ENCODE data around the gene ITM2C.

DNA sequence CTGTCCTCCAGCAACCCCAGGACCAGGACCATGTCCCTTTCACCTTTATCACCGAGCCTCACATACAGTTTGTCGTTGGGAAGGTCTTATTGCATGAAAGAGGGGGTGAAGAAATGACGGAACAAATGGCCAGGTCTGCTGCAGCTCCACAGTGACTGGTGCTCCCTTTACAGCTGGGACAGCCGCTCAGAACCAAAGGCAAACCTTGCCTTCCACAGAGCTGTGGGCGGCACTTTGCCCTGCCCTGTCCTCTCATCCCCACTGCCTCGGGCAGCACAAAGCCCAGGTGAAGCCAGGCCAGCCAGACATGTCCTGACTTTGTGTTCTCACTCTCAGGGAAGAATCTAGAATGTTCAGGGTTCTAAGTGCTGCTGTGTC is 59.3 kb downstream of the ITM2C start:
- TF ChIP-seq ZNF274 (IDR thresholded peaks at IDR 0.05; ENCODE audit: low read length) (no peak), ZNF274 (tag by site-specific recombination; IDR thresholded peaks at IDR 0.05; ENCODE audit: borderline replicate concordance) (no peak), ZNF777 (tag by site-specific recombination; IDR thresholded peaks at IDR 0.05; ENCODE audit: borderline replicate concordance) (no peak), ZNF184 (tag by site-specific recombination; IDR thresholded peaks at IDR 0.05) (no peak), ZNF660 (tag by site-specific recombination; IDR thresholded peaks at IDR 0.05) (no peak), ZNF121 (tag by site-specific recombination; IDR thresholded peaks at IDR 0.05) (no peak)
- TF ChIP-seq, protein P1, sequence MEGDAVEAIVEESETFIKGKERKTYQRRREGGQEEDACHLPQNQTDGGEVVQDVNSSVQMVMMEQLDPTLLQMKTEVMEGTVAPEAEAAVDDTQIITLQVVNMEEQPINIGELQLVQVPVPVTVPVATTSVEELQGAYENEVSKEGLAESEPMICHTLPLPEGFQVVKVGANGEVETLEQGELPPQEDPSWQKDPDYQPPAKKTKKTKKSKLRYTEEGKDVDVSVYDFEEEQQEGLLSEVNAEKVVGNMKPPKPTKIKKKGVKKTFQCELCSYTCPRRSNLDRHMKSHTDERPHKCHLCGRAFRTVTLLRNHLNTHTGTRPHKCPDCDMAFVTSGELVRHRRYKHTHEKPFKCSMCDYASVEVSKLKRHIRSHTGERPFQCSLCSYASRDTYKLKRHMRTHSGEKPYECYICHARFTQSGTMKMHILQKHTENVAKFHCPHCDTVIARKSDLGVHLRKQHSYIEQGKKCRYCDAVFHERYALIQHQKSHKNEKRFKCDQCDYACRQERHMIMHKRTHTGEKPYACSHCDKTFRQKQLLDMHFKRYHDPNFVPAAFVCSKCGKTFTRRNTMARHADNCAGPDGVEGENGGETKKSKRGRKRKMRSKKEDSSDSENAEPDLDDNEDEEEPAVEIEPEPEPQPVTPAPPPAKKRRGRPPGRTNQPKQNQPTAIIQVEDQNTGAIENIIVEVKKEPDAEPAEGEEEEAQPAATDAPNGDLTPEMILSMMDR (tag by site-specific recombination; IDR thresholded peaks at IDR 0.05), result no peak
- TF ChIP-seq, protein P2, sequence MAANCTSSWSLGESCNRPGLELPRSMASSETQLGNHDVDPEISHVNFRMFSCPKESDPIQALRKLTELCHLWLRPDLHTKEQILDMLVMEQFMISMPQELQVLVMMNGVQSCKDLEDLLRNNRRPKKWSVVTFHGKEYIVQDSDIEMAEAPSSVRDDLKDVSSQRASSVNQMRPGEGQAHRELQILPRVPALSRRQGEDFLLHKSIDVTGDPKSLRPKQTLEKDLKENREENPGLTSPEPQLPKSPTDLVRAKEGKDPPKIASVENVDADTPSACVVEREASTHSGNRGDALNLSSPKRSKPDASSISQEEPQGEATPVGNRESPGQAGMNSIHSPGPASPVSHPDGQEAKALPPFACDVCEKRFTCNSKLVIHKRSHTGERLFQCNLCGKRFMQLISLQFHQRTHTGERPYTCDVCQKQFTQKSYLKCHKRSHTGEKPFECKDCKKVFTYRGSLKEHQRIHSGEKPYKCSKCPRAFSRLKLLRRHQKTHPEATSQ (tag by site-specific recombination; IDR thresholded peaks at IDR 0.05), result no peak
- TF ChIP-seq, protein P3, sequence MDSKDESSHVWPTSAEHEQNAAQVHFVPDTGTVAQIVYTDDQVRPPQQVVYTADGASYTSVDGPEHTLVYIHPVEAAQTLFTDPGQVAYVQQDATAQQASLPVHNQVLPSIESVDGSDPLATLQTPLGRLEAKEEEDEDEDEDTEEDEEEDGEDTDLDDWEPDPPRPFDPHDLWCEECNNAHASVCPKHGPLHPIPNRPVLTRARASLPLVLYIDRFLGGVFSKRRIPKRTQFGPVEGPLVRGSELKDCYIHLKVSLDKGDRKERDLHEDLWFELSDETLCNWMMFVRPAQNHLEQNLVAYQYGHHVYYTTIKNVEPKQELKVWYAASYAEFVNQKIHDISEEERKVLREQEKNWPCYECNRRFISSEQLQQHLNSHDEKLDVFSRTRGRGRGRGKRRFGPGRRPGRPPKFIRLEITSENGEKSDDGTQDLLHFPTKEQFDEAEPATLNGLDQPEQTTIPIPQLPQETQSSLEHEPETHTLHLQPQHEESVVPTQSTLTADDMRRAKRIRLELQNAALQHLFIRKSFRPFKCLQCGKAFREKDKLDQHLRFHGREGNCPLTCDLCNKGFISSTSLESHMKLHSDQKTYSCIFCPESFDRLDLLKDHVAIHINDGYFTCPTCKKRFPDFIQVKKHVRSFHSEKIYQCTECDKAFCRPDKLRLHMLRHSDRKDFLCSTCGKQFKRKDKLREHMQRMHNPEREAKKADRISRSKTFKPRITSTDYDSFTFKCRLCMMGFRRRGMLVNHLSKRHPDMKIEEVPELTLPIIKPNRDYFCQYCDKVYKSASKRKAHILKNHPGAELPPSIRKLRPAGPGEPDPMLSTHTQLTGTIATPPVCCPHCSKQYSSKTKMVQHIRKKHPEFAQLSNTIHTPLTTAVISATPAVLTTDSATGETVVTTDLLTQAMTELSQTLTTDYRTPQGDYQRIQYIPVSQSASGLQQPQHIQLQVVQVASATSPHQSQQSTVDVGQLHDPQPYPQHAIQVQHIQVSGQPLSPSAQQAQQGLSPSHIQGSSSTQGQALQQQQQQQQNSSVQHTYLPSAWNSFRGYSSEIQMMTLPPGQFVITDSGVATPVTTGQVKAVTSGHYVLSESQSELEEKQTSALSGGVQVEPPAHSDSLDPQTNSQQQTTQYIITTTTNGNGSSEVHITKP (tag by site-specific recombination; IDR thresholded peaks at IDR 0.05), result no peak
- TF ChIP-seq, protein P4, sequence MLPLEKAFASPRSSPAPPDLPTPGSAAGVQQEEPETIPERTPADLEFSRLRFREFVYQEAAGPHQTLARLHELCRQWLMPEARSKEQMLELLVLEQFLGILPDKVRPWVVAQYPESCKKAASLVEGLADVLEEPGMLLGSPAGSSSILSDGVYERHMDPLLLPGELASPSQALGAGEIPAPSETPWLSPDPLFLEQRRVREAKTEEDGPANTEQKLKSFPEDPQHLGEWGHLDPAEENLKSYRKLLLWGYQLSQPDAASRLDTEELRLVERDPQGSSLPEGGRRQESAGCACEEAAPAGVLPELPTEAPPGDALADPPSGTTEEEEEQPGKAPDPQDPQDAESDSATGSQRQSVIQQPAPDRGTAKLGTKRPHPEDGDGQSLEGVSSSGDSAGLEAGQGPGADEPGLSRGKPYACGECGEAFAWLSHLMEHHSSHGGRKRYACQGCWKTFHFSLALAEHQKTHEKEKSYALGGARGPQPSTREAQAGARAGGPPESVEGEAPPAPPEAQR (tag by site-specific recombination; IDR thresholded peaks at IDR 0.05), result no peak
- TF ChIP-seq, protein P5, sequence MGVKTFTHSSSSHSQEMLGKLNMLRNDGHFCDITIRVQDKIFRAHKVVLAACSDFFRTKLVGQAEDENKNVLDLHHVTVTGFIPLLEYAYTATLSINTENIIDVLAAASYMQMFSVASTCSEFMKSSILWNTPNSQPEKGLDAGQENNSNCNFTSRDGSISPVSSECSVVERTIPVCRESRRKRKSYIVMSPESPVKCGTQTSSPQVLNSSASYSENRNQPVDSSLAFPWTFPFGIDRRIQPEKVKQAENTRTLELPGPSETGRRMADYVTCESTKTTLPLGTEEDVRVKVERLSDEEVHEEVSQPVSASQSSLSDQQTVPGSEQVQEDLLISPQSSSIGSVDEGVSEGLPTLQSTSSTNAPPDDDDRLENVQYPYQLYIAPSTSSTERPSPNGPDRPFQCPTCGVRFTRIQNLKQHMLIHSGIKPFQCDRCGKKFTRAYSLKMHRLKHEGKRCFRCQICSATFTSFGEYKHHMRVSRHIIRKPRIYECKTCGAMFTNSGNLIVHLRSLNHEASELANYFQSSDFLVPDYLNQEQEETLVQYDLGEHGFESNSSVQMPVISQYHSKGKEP (tag by site-specific recombination; IDR thresholded peaks at IDR 0.05), result no peak

Data from HEK293 (cell line).